ENCODE results near the gene C22orf15. TPM values are rescaled to one million over a fixed set of nuclear protein-coding genes. Genes with fewer than 3 reads are reported as not detected.

C22orf15 gene
- total and polyA plus RNA-seq, 8 donors, result 0.58 to 7.8 (median 4.1) TPM

DNA sequence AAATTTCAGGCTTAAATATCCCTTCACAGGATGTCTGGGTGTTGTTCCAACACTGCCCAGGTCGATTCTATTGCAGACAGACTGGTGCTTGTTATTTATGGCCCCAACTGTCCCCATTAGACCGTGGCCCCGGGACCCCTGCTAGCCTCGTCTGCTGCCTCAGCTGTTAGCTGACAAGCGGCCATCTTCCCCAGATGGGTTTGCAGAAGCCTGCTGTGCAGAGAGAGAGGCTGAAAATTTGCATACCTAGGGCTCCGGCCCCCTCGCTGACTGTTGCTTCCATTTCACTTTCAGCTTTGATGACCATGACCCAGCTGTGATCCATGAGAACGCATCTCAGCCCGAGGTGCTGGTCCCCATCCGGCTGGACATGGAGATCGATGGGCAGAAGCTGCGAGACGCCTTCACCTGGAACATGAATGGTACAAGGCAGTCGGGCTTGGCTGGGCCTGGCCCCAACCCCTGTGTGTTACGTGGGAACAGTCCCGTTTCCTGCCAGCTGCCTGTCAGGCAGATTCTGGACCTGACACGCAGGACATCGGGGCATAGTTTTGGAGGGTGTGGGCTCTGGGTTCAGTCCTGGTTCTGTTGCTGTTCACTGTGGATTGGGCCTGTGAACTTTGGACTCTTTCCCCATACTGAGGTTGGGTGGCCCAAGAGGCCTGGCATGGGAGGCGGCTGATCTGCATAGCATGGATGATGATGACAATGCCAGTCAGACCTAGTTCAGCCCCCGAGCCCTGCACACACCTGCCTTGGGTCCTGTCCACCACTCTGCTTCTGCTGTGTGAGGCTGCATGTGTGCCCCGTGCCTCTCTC lies 40.4 kb downstream of the C22orf15 start:
- DNase-seq (no peak), ATAC-seq (no peak)
- intact Hi-C loops (cut with DNase I), result no loop called here
- Histone ChIP-seq H3K36me3 (peaks cover 0 to 98% of the 10 kb centered on the region in 2 donors), H3K27ac (no peak overlapping the region), H3K4me3 (no peak overlapping the region), H3K9me3 (no peaks in the 10 kb centered on the region), H3K27me3 (no peaks in the 10 kb centered on the region), H3K4me1 (no peaks in the 10 kb centered on the region)
- TF ChIP-seq, protein P1, sequence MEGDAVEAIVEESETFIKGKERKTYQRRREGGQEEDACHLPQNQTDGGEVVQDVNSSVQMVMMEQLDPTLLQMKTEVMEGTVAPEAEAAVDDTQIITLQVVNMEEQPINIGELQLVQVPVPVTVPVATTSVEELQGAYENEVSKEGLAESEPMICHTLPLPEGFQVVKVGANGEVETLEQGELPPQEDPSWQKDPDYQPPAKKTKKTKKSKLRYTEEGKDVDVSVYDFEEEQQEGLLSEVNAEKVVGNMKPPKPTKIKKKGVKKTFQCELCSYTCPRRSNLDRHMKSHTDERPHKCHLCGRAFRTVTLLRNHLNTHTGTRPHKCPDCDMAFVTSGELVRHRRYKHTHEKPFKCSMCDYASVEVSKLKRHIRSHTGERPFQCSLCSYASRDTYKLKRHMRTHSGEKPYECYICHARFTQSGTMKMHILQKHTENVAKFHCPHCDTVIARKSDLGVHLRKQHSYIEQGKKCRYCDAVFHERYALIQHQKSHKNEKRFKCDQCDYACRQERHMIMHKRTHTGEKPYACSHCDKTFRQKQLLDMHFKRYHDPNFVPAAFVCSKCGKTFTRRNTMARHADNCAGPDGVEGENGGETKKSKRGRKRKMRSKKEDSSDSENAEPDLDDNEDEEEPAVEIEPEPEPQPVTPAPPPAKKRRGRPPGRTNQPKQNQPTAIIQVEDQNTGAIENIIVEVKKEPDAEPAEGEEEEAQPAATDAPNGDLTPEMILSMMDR (IDR thresholded peaks at IDR 0.05), result no peak

- DNase-seq, result no peak
Observed at GRCh38 chr22:23804781-23805291, 42.0 kb downstream of the C22orf15 start.

DNA sequence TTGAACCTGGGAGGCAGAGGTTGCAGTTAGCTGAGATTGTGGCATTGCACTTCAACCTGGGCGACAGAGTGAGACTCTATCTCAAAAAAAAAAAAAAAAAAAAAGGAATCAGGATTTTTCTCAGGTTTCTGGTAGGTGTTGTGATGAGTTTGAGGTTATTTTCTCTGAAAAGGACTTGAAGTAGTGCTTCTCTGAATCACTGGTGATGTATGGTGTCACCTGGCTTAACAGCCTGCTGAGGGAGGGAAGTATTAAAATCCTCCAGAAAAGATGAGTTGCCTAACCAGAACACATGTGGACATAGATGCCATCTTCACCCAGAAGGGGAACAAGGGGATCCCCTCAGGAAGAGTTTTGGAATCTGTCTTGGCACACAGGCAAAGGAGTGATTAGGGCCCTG lies 44.0 kb downstream of the C22orf15 start:
- no peak for ATAC-seq
- TF ChIP-seq, protein P1 (IDR thresholded peaks at IDR 0.05), result no peak
- Histone ChIP-seq H3K27ac (no peak overlapping the region), H3K9me3 (no peaks in the 10 kb centered on the region), H3K27me3 (no peaks in the 10 kb centered on the region), H3K4me3 (no peak overlapping the region), H3K4me1 (no peaks in the 10 kb centered on the region), H3K36me3 (peaks cover 0 to 98% of the 10 kb centered on the region in 2 donors)
- intact Hi-C loops (cut with DNase I), result no loop called here
- no peak for DNase-seq

More at GRCh38 chr22:23804781-23805291, 42.0 kb downstream of the C22orf15 start:
- ATAC-seq, result no peak
- Histone ChIP-seq H3K36me3 (peaks cover 0 to 98% of the 10 kb centered on the region in 2 donors), H3K27me3 (no peaks in the 10 kb centered on the region), H3K4me3 (no peak overlapping the region), H3K27ac (no peak overlapping the region), H3K4me1 (no peaks in the 10 kb centered on the region), H3K9me3 (no peaks in the 10 kb centered on the region)
- intact Hi-C loops (cut with DNase I), result no loop called here
- TF ChIP-seq, protein P1 (IDR thresholded peaks at IDR 0.05), result no peak

- Histone ChIP-seq H3K4me1 (no peaks in the 10 kb centered on the region), H3K4me3 (no peak overlapping the region), H3K36me3 (peaks cover 0 to 89% of the 10 kb centered on the region in 2 donors), H3K27ac (no peak overlapping the region), H3K9me3 (no peaks in the 10 kb centered on the region), H3K27me3 (no peaks in the 10 kb centered on the region)
- intact Hi-C loops (cut with DNase I), result no loop called here
- TF ChIP-seq, protein P1 (IDR thresholded peaks at IDR 0.05), result no peak
- DNase-seq, result no peak
- no peak for ATAC-seq
Observed at GRCh38 chr22:23812378-23812777, 49.6 kb downstream of the C22orf15 start.

Other genes starting within 250 kb of the C22orf15 start
- not detected for gene IGLL1, start 182.7 kb upstream of the C22orf15 start, total RNA-seq
- gene IGLL1, start 182.7 kb upstream of the C22orf15 start, polyA plus RNA-seq (ENCODE audit: insufficient read length in 6 of 6), result 1 to 10 TPM in 1 of 6 donors, under 1 TPM in 5; 0.39 to 1.6 (median 0.55) TPM
- gene DRICH1, start 130.7 kb upstream of the C22orf15 start, total RNA-seq, result under 1 TPM; 0.70 to 0.99 TPM
- 1 to 10 TPM; 1.8 to 5.8 (median 3.2) TPM for gene DRICH1, start 130.7 kb upstream of the C22orf15 start, polyA plus RNA-seq (ENCODE audit: insufficient read length in 6 of 6)
- 1 to 10 TPM in 1 of 2 donors, under 1 TPM in 1; 0.15 to 4.6 TPM for gene RGL4, start 72.0 kb upstream of the C22orf15 start, total RNA-seq
- gene RGL4, start 72.0 kb upstream of the C22orf15 start, polyA plus RNA-seq (ENCODE audit: insufficient read length in 6 of 6), result 1 to 10 TPM; 3.8 to 5.8 (median 4.4) TPM
- gene ZNF70, start 11.9 kb upstream of the C22orf15 start, total RNA-seq, result 1 to 10 TPM; 5.9 to 6.0 TPM
- gene ZNF70, start 11.9 kb upstream of the C22orf15 start, polyA plus RNA-seq (ENCODE audit: insufficient read length in 6 of 6), result 10 to 100 TPM in 3 of 6 donors, 1 to 10 TPM in 3; 8.4 to 10.7 (median 9.9) TPM
- not detected for gene VPREB3, start 8.6 kb upstream of the C22orf15 start, total RNA-seq
- gene VPREB3, start 8.6 kb upstream of the C22orf15 start, polyA plus RNA-seq (ENCODE audit: insufficient read length in 6 of 6), result 1 to 10 TPM in 1 of 6 donors, under 1 TPM in 4, not detected in 1; 0.34 to 1.4 (median 0.87) TPM
- 100 to 1,000 TPM in 1 of 2 donors, 10 to 100 TPM in 1; 73.0 to 128 TPM for gene CHCHD10, start 5.0 kb downstream of the C22orf15 start, total RNA-seq
- gene CHCHD10, start 5.0 kb downstream of the C22orf15 start, polyA plus RNA-seq (ENCODE audit: insufficient read length in 6 of 6), result 10 to 100 TPM; 19.0 to 41.2 (median 24.0) TPM
- 1 to 10 TPM; 1.2 to 5.3 TPM for gene MMP11, start 9.9 kb downstream of the C22orf15 start, total RNA-seq
- 10 to 100 TPM in 3 of 6 donors, 1 to 10 TPM in 3; 8.1 to 10.7 (median 9.8) TPM for gene MMP11, start 9.9 kb downstream of the C22orf15 start, polyA plus RNA-seq (ENCODE audit: insufficient read length in 6 of 6)
- 10 to 100 TPM; 52.4 to 80.5 TPM for gene SMARCB1, start 24.0 kb downstream of the C22orf15 start, total RNA-seq
- 100 to 1,000 TPM; 134 to 166 (median 144) TPM for gene SMARCB1, start 24.0 kb downstream of the C22orf15 start, polyA plus RNA-seq (ENCODE audit: insufficient read length in 6 of 6)
- gene DERL3, start 76.0 kb downstream of the C22orf15 start, total RNA-seq, result 1 to 10 TPM; 6.7 to 9.4 TPM
- gene DERL3, start 76.0 kb downstream of the C22orf15 start, polyA plus RNA-seq (ENCODE audit: insufficient read length in 6 of 6), result 1 to 10 TPM; 2.4 to 4.7 (median 3.8) TPM
- gene SLC2A11, start 94.9 kb downstream of the C22orf15 start, total RNA-seq, result 10 to 100 TPM in 1 of 2 donors, 1 to 10 TPM in 1; 9.9 to 15.4 TPM
- 10 to 100 TPM; 14.6 to 26.7 (median 21.5) TPM for gene SLC2A11, start 94.9 kb downstream of the C22orf15 start, polyA plus RNA-seq (ENCODE audit: insufficient read length in 6 of 6)
- gene MIF, start 131.4 kb downstream of the C22orf15 start, total RNA-seq, result 100 to 1,000 TPM; 361 to 467 TPM
- 100 to 1,000 TPM; 139 to 276 (median 170) TPM for gene MIF, start 131.4 kb downstream of the C22orf15 start, polyA plus RNA-seq (ENCODE audit: insufficient read length in 6 of 6)
- 10 to 100 TPM in 1 of 2 donors, 1 to 10 TPM in 1; 1.3 to 33.7 TPM for gene GSTT2B, start 198.2 kb downstream of the C22orf15 start, total RNA-seq
- gene GSTT2B, start 198.2 kb downstream of the C22orf15 start, polyA plus RNA-seq (ENCODE audit: insufficient read length in 6 of 6), result 10 to 100 TPM in 3 of 6 donors, 1 to 10 TPM in 3; 7.6 to 21.8 (median 10.3) TPM
- gene DDTL, start 203.9 kb downstream of the C22orf15 start, total RNA-seq, result 1 to 10 TPM in 1 of 2 donors, not detected in 1; 2.4 TPM
- 10 to 100 TPM in 2 of 6 donors, 1 to 10 TPM in 4; 8.8 to 12.3 (median 9.3) TPM for gene DDTL, start 203.9 kb downstream of the C22orf15 start, polyA plus RNA-seq (ENCODE audit: insufficient read length in 6 of 6)
- 100 to 1,000 TPM; 104 to 132 TPM for gene DDT, start 211.5 kb downstream of the C22orf15 start, total RNA-seq
- 10 to 100 TPM; 52.5 to 71.4 (median 61.9) TPM for gene DDT, start 211.5 kb downstream of the C22orf15 start, polyA plus RNA-seq (ENCODE audit: insufficient read length in 6 of 6)
- gene GSTT2, start 217.1 kb downstream of the C22orf15 start, total RNA-seq, result under 1 TPM in 1 of 2 donors, not detected in 1; 0.55 TPM
- 1 to 10 TPM in 4 of 6 donors, under 1 TPM in 2; 0.27 to 2.6 (median 1.2) TPM for gene GSTT2, start 217.1 kb downstream of the C22orf15 start, polyA plus RNA-seq (ENCODE audit: insufficient read length in 6 of 6)
- gene GSTT4, start 242.5 kb downstream of the C22orf15 start, total RNA-seq, result not detected
- gene GSTT4, start 242.5 kb downstream of the C22orf15 start, polyA plus RNA-seq (ENCODE audit: insufficient read length in 6 of 6), result under 1 TPM in 1 of 6 donors, not detected in 5; 0.07 TPM
- gene CABIN1, start 248.3 kb downstream of the C22orf15 start, total RNA-seq, result 100 to 1,000 TPM in 1 of 2 donors, 10 to 100 TPM in 1; 76.9 to 125 TPM
- gene CABIN1, start 248.3 kb downstream of the C22orf15 start, polyA plus RNA-seq (ENCODE audit: insufficient read length in 6 of 6), result 100 to 1,000 TPM in 3 of 6 donors, 10 to 100 TPM in 3; 72.9 to 134 (median 97.6) TPM